Body of pancreas (tissue), 4 donors: Measurements from ENCODE around the gene ANO4.

Experiments
- POLR2A ChIP-seq, 3 donors: fragments of 450-650 bp; IDR thresholded peaks; one replicate each; pipeline ENCODE4 v1.6.1; 2016; ENCODE audit warnings: antibody characterized with exemption in 3 of 3, mild to moderate bottlenecking in 2 of 3
- TF ChIP-seq, protein P1 (sequence below), 7 experiments: fragments of 450-650 bp in 4 of 7; fragments of 200-600 bp in 3 of 7; sonication (generic) in 3 of 7; IDR thresholded peaks; one replicate each; pipeline ENCODE4 v1.5.1; 2016 to 2019; ENCODE audit warnings: antibody characterized with exemption in 7 of 7

DNA sequence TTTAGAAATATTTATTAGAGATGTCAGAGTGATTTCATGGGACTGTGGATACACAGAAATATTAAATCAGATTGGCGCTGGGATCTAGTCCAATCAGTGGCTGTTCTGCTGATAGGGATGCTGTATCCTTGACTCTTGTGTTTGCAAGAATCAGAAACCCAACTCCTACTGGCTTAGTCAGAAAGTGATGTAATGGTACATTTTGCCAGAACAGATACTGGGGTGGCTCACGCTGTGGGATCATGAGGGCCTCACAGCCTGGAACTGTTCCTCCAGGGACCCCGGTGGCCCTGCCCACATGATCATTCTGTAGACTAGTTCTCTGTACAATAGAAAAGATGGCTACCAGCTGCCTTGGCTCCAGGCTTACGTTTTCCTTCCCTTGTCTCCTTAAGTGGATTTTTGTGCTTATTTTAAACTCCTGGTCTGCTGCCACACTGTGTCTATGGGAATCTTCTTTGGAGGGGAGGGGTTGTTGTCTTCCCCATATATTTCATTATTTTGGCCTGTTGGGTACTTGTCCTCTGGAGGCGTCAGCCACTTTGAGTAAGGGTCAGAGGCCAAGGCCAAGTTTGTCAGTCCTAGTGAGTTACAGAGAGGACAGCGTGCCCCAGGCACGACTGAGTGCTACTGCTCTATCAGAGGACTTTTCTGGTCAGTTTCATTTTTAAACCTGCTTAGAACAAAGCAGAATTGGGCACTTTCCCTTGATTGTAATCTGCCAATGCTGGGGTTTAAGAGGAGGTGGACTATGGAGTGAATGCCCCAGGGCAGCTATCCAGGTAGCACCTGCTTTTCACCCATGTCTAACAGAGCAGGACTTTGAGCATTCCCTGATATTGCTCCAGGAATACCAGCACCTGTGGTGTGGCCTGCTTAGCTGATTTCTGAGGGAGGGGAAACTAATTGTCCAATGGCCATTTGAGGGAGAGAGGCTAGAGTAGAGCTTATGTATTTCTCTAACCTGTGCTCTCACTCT is 251.2 kb downstream of the ANO4 start:
- TF ChIP-seq, protein P1, sequence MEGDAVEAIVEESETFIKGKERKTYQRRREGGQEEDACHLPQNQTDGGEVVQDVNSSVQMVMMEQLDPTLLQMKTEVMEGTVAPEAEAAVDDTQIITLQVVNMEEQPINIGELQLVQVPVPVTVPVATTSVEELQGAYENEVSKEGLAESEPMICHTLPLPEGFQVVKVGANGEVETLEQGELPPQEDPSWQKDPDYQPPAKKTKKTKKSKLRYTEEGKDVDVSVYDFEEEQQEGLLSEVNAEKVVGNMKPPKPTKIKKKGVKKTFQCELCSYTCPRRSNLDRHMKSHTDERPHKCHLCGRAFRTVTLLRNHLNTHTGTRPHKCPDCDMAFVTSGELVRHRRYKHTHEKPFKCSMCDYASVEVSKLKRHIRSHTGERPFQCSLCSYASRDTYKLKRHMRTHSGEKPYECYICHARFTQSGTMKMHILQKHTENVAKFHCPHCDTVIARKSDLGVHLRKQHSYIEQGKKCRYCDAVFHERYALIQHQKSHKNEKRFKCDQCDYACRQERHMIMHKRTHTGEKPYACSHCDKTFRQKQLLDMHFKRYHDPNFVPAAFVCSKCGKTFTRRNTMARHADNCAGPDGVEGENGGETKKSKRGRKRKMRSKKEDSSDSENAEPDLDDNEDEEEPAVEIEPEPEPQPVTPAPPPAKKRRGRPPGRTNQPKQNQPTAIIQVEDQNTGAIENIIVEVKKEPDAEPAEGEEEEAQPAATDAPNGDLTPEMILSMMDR (IDR thresholded peaks at IDR 0.05): peak in 2 of 7 experiments; percentile 2 to 13
- TF ChIP-seq POLR2A (IDR thresholded peaks at IDR 0.05): peak in 2 of 3 donors; percentile 27 to 35
